ENCODE results near the gene RHEB.

The RHEB gene

DNA sequence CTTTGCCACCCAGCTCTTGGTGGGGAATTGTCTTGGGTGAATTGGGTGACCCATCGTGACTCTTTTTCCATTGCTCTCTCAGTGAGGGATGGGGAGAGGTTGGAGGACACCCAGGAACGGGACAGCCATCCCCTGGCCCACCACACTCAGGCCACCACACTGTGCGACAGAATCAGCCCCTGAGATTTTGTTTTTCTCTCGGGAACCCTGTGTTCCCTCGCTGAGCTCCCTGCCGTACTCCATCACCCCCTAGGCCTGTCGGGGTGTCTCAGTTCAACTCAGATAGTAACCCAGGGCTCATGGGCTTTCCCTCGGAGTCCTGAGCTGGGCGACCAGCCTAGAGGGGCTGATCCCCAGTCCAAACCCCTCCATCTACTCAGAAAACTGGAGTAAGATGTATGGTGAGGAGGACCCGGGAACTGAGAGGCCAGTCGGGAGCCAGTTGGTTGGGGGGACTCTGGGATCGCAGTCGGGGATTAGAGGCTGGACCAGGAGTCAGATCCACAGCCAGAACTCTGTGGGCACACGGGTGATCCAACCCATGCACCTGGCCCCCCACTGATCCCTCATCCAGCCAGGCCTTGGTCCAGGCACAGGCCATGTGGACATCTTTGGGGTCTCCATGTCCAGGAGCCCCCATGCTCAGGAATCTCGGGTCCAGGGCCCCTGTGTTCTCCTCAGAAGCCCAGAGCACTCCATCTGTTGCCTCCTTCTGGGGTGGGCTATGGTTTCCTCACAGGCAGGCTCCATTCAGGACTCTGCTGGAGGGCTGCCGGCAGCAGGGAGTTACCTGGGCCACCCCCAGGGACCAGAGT, 89.1 kb downstream of the RHEB start:
- H3K9me3 Mint-ChIP-seq = no peaks in the 10 kb centered on the region
- H3K4me1 Mint-ChIP-seq = peaks cover 48% of the 10 kb centered on the region
- ATAC-seq (no peak), DNase-seq (ENCODE audit: low spot score in 2 of 2) (no peak)
- no peaks in the 10 kb centered on the region for H3K36me3 Mint-ChIP-seq
- H3K27ac Mint-ChIP-seq = peak overlapping the region; percentile 77
- peak overlapping the region; percentile 34 for H3K4me3 Mint-ChIP-seq

DNA sequence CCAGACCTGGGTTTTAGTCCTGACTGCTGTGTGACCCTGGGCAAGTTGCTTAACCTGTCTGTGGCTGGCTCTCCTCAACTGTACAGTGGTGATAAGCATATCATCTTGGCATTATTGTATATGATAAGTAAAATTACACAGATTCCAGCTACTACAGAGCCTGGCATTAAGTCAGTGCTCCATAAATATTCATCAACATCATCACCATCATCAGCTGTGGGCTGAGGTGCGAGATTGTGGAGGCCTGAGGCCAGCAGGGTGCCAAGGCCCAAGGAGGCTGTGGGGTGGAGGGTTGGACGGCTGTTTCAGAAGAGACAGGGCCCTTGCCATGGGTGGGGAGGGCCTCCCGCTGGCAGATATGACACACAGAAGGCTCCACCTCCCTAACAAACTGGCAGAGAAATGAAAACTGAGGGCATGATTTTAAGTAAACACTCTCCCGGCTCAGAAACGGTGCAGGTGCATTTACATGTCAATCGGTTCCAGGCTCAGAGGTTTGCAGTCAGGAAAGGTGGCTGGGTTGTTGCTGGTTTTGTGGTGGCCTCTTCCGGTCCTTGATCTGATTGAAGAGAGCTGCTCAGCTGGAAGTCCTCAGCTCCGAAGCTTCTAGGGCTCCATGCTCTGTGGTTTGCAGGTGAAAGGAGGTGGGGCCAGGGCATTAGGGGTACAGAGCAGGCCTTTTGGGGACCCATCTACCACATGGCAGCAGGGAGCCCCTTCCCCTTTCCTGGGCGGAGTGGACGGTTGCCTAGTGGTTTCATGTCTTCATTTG, 89.9 kb downstream of the RHEB start:
- ATAC-seq (peak; percentile 74), DNase-seq (ENCODE audit: low spot score in 2 of 2) (no peak)
- Mint-ChIP-seq H3K36me3 (no peaks in the 10 kb centered on the region), H3K4me1 (peaks cover 48% of the 10 kb centered on the region), H3K9me3 (no peaks in the 10 kb centered on the region), H3K4me3 (peak overlapping the region; percentile 34), H3K27ac (peak overlapping the region; percentile 77)

DNA sequence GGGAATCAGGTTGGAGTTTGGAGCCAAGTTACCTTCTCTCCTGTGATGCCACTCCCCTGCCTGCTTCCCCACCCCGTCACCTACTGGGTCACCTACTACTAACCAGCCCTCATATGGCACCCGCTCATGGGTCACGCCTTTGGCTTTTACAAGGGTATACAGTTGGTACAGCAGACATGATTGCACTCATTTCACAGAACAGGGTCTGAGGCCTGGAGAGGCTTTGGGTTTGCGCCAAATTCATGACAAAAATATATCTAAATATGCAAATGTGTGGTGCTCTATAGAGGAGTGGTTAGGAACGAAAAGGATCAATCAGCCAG, 90.5 kb downstream of the RHEB start:
- H3K4me3 Mint-ChIP-seq = no peak overlapping the region
- peak overlapping the region; percentile 77 for H3K27ac Mint-ChIP-seq
- H3K4me1 Mint-ChIP-seq = peaks cover 48% of the 10 kb centered on the region
- no peaks in the 10 kb centered on the region for H3K36me3 Mint-ChIP-seq
- ATAC-seq (no peak), DNase-seq (ENCODE audit: low spot score in 2 of 2) (no peak)
- H3K9me3 Mint-ChIP-seq = no peaks in the 10 kb centered on the region

GRCh38 chr7:151428378-151429236, 91.1 kb downstream of the RHEB start:
- ATAC-seq = no peak

GRCh38 chr7:151427705-151428377, 91.9 kb downstream of the RHEB start:
- H3K36me3 Mint-ChIP-seq = no peaks in the 10 kb centered on the region

More at GRCh38 chr7:151428378-151429236, 91.1 kb downstream of the RHEB start:
- H3K36me3 Mint-ChIP-seq = no peaks in the 10 kb centered on the region
- H3K4me3 Mint-ChIP-seq = no peak overlapping the region
- H3K4me1 Mint-ChIP-seq = peaks cover 47% of the 10 kb centered on the region
- no peaks in the 10 kb centered on the region for H3K9me3 Mint-ChIP-seq
- no peak for DNase-seq (ENCODE audit: low spot score in 2 of 2)
- H3K27ac Mint-ChIP-seq = peak overlapping the region; percentile 43

GRCh38 chr7:151426904-151427704, 92.6 kb downstream of the RHEB start:
- DNase-seq (ENCODE audit: low spot score in 2 of 2) = no peak
- H3K27ac Mint-ChIP-seq = no peak overlapping the region
- H3K4me3 Mint-ChIP-seq = no peak overlapping the region
- peaks cover 35% of the 10 kb centered on the region for H3K4me1 Mint-ChIP-seq
- ATAC-seq = no peak
- no peaks in the 10 kb centered on the region for H3K9me3 Mint-ChIP-seq
- no peaks in the 10 kb centered on the region for H3K36me3 Mint-ChIP-seq

More at GRCh38 chr7:151427705-151428377, 91.9 kb downstream of the RHEB start:
- peak overlapping the region; percentile 43 for H3K27ac Mint-ChIP-seq
- H3K4me1 Mint-ChIP-seq = peaks cover 39% of the 10 kb centered on the region
- ATAC-seq (no peak), DNase-seq (ENCODE audit: low spot score in 2 of 2) (no peak)
- no peaks in the 10 kb centered on the region for H3K9me3 Mint-ChIP-seq
- H3K4me3 Mint-ChIP-seq = no peak overlapping the region

DNA sequence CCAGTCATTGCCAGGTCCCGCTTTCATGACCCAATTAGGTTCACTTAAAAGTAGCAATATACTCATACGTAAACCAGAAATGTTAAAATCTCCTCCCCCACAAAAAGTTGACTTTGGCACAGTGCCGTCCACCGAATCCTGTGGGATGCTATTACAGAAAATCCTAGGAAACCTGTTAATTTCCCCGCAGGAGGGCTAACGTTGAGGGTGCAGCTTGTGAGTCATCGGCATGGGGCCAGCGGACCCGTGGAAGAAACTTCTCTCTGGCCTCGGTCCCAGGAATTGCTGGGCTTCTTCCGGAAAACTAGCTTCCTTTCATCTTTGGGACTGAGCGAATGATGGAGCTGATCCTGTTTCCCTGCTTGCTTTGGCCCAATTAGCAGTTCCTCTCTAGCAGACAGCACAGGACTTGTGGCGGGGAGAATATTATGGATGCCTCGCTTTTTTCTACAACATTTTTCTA, 93.2 kb downstream of the RHEB start:
- DNase-seq (ENCODE audit: low spot score in 2 of 2) (no peak), ATAC-seq (no peak)
- no peak overlapping the region for H3K4me3 Mint-ChIP-seq
- H3K9me3 Mint-ChIP-seq = no peaks in the 10 kb centered on the region
- H3K27ac Mint-ChIP-seq = no peak overlapping the region
- peaks cover 32% of the 10 kb centered on the region for H3K4me1 Mint-ChIP-seq
- no peaks in the 10 kb centered on the region for H3K36me3 Mint-ChIP-seq

GRCh38 chr7:151425670-151426440, 93.8 kb downstream of the RHEB start:
- peaks cover 30% of the 10 kb centered on the region for H3K4me1 Mint-ChIP-seq
- no peaks in the 10 kb centered on the region for H3K9me3 Mint-ChIP-seq
- ATAC-seq = no peak
- H3K36me3 Mint-ChIP-seq = no peaks in the 10 kb centered on the region
- H3K4me3 Mint-ChIP-seq = no peak overlapping the region
- H3K27ac Mint-ChIP-seq = no peak overlapping the region
- no peak for DNase-seq (ENCODE audit: low spot score in 2 of 2)

DNA sequence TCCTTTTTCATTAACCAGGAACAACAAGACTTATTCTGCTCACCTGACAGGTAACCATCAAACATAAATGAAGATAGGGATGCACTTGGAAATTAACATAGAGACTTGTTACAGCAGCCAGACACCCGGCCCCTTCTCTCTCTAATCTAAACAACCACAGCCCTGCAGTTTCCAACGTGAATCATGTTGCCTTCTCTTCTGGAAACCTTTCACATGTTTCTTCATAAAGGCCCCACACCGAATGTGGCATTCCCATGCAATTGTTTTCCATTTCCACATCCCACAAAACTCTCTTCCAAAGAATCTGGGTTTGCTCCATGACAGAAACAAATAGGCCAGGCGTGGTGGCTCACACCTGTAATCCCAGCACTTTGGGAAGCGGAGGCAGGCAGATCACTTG, 94.9 kb downstream of the RHEB start:
- H3K9me3 Mint-ChIP-seq = no peaks in the 10 kb centered on the region
- peaks cover 22% of the 10 kb centered on the region for H3K4me1 Mint-ChIP-seq
- no peak overlapping the region for H3K4me3 Mint-ChIP-seq
- no peak for ATAC-seq
- no peak overlapping the region for H3K27ac Mint-ChIP-seq
- no peaks in the 10 kb centered on the region for H3K36me3 Mint-ChIP-seq
- DNase-seq (ENCODE audit: low spot score in 2 of 2) = no peak

- ATAC-seq (no peak), DNase-seq (ENCODE audit: low spot score in 2 of 2) (no peak)
- H3K27ac Mint-ChIP-seq = no peak overlapping the region
- no peaks in the 10 kb centered on the region for H3K36me3 Mint-ChIP-seq
- no peak overlapping the region for H3K4me3 Mint-ChIP-seq
- peaks cover 13% of the 10 kb centered on the region for H3K4me1 Mint-ChIP-seq
- no peaks in the 10 kb centered on the region for H3K9me3 Mint-ChIP-seq
Measured at GRCh38 chr7:151423936-151424335, 95.8 kb downstream of the RHEB start.

- no peak overlapping the region for H3K4me3 Mint-ChIP-seq
- H3K4me1 Mint-ChIP-seq = peaks cover 6% of the 10 kb centered on the region
- no peaks in the 10 kb centered on the region for H3K36me3 Mint-ChIP-seq
- peaks cover 1% of the 10 kb centered on the region for H3K9me3 Mint-ChIP-seq
- ATAC-seq (no peak), DNase-seq (ENCODE audit: low spot score in 2 of 2) (no peak)
- no peak overlapping the region for H3K27ac Mint-ChIP-seq
Measured at GRCh38 chr7:151423226-151423625, 96.5 kb downstream of the RHEB start.

DNA sequence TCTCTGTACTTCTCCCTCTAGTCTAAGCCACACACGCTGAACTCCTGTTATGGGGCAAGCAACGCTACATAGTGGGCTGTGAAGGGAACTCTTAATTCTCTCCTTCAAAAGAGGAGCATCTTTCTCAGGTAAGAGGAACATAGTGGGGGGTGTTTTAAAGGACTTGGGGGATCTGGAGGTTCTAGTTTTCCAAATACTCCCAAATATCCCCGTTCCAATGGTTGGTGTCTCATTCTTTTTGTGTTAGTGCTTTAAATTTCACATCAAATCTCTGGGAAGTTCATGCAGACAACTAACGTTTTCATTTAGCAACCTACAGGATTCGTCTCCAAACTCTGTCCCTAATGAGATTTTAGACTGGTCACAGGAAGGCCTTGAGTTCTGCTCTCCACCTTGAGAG, 97.5 kb downstream of the RHEB start:
- no peak overlapping the region for H3K27ac Mint-ChIP-seq
- H3K36me3 Mint-ChIP-seq = no peaks in the 10 kb centered on the region
- no peak for DNase-seq (ENCODE audit: low spot score in 2 of 2)
- no peak overlapping the region for H3K4me3 Mint-ChIP-seq
- peaks cover 3% of the 10 kb centered on the region for H3K9me3 Mint-ChIP-seq
- ATAC-seq = no peak
- no peaks in the 10 kb centered on the region for H3K4me1 Mint-ChIP-seq

GRCh38 chr7:151420144-151420543, 99.6 kb downstream of the RHEB start:
- Mint-ChIP-seq H3K27ac (no peak overlapping the region), H3K4me3 (no peak overlapping the region), H3K36me3 (no peaks in the 10 kb centered on the region), H3K4me1 (no peaks in the 10 kb centered on the region), H3K9me3 (peaks cover 3% of the 10 kb centered on the region)
- DNase-seq (ENCODE audit: low spot score in 2 of 2) (no peak), ATAC-seq (no peak)

GRCh38 chr7:151416941-151417315, 102.8 kb downstream of the RHEB start:
- Mint-ChIP-seq H3K4me3 (no peak overlapping the region), H3K36me3 (no peaks in the 10 kb centered on the region), H3K27ac (no peak overlapping the region), H3K9me3 (peaks cover 3% of the 10 kb centered on the region), H3K4me1 (peaks cover 24% of the 10 kb centered on the region)
- no peak for ATAC-seq
- no peak for DNase-seq (ENCODE audit: low spot score in 2 of 2)
